ENCODE results near the gene DECR2.
A peak's percentile ranks its signal among the peaks of the same experiment; 100 is the strongest.
"Not testable (repeated sequence)": the region's sequence is repeated elsewhere in the genome, so short reads cannot be mapped to it uniquely, and the experiment has no call there.

Gene DECR2

GRCh38 chr16:381789-382717 lies 19.6 kb upstream of the DECR2 start, which contains the start of gene PGAP6:
PGAP6 (minus strand) TSS chr16:381978; CDS start chr16:381821, 157 bp downstream.
- H3K4me1 ChIP-seq (ENCODE audit: control insufficient read depth, insufficient read depth, low read length), result peaks cover 22% of the 10 kb centered on the region
- H3K27me3 ChIP-seq (ENCODE audit: control insufficient read depth, insufficient read depth, low read length), result no peaks in the 10 kb centered on the region
- H3K9me3 ChIP-seq (ENCODE audit: control insufficient read depth, insufficient read depth, low read length), result no peaks in the 10 kb centered on the region
- H3K4me3 ChIP-seq (ENCODE audit: low read depth, low read length), result peak within 1 kb of the TSS; percentile 84
- peak within 1 kb of the TSS; percentile 92 for H3K27ac ChIP-seq (ENCODE audit: low read depth, low read length)
- H3K36me3 ChIP-seq (ENCODE audit: control insufficient read depth, insufficient read depth, low read length), result peaks cover 11% of the 10 kb centered on the region
- H3K9ac ChIP-seq (ENCODE audit: low read depth, low read length), result peak within 1 kb of the TSS; percentile 56; the same call in 1 of the 2 replicates

GRCh38 chr16:383326-384051 lies 18.2 kb upstream of the DECR2 start:
- peak overlapping the region; percentile 64 for H3K4me3 ChIP-seq (ENCODE audit: low read depth, low read length)
- H3K27me3 ChIP-seq (ENCODE audit: control insufficient read depth, insufficient read depth, low read length), result no peaks in the 10 kb centered on the region
- H3K27ac ChIP-seq (ENCODE audit: low read depth, low read length), result peak overlapping the region; percentile 92
- no peaks in the 10 kb centered on the region for H3K9me3 ChIP-seq (ENCODE audit: control insufficient read depth, insufficient read depth, low read length)
- H3K9ac ChIP-seq (ENCODE audit: low read depth, low read length), result peak overlapping the region; percentile 49; the same call in 1 of the 2 replicates
- H3K4me1 ChIP-seq (ENCODE audit: control insufficient read depth, insufficient read depth, low read length), result peaks cover 22% of the 10 kb centered on the region
- H3K36me3 ChIP-seq (ENCODE audit: control insufficient read depth, insufficient read depth, low read length), result peaks cover 3% of the 10 kb centered on the region; the same call in 1 of the 2 replicates

GRCh38 chr16:386641-387156 lies 15.0 kb upstream of the DECR2 start:
- Histone ChIP-seq H3K36me3 (ENCODE audit: control insufficient read depth, insufficient read depth, low read length) (no peaks in the 10 kb centered on the region), H3K4me1 (ENCODE audit: control insufficient read depth, insufficient read depth, low read length) (peaks cover 16% of the 10 kb centered on the region), H3K4me3 (ENCODE audit: low read depth, low read length) (no peak overlapping the region), H3K27ac (ENCODE audit: low read depth, low read length) (no peak overlapping the region), H3K9me3 (ENCODE audit: control insufficient read depth, insufficient read depth, low read length) (no peaks in the 10 kb centered on the region), H3K9ac (ENCODE audit: low read depth, low read length) (no peak overlapping the region), H3K27me3 (ENCODE audit: control insufficient read depth, insufficient read depth, low read length) (no peaks in the 10 kb centered on the region)

- not testable (repeated sequence) for H3K27ac ChIP-seq (ENCODE audit: low read depth, low read length); H3K4me3 ChIP-seq (ENCODE audit: low read depth, low read length); H3K9ac ChIP-seq (ENCODE audit: low read depth, low read length); H3K36me3 ChIP-seq (ENCODE audit: control insufficient read depth, insufficient read depth, low read length); H3K9me3 ChIP-seq (ENCODE audit: control insufficient read depth, insufficient read depth, low read length); H3K27me3 ChIP-seq (ENCODE audit: control insufficient read depth, insufficient read depth, low read length)
- H3K4me1 ChIP-seq (ENCODE audit: control insufficient read depth, insufficient read depth, low read length), result peaks cover 16% of the 10 kb centered on the region
Measured at GRCh38 chr16:387761-388666, 13.7 kb upstream of the DECR2 start.

GRCh38 chr16:389352-389751 lies 12.3 kb upstream of the DECR2 start:
- H3K9ac ChIP-seq (ENCODE audit: low read depth, low read length), result no peak overlapping the region
- no peaks in the 10 kb centered on the region for H3K36me3 ChIP-seq (ENCODE audit: control insufficient read depth, insufficient read depth, low read length)
- no peak overlapping the region for H3K27ac ChIP-seq (ENCODE audit: low read depth, low read length)
- H3K4me1 ChIP-seq (ENCODE audit: control insufficient read depth, insufficient read depth, low read length), result peaks cover 6% of the 10 kb centered on the region; the same call in 1 of the 2 replicates
- no peaks in the 10 kb centered on the region for H3K27me3 ChIP-seq (ENCODE audit: control insufficient read depth, insufficient read depth, low read length)
- H3K4me3 ChIP-seq (ENCODE audit: low read depth, low read length), result no peak overlapping the region
- H3K9me3 ChIP-seq (ENCODE audit: control insufficient read depth, insufficient read depth, low read length), result no peaks in the 10 kb centered on the region

- Histone ChIP-seq H3K9ac (ENCODE audit: low read depth, low read length) (no peak overlapping the region), H3K4me3 (ENCODE audit: low read depth, low read length) (no peak overlapping the region), H3K36me3 (ENCODE audit: control insufficient read depth, insufficient read depth, low read length) (no peaks in the 10 kb centered on the region), H3K27me3 (ENCODE audit: control insufficient read depth, insufficient read depth, low read length) (no peaks in the 10 kb centered on the region), H3K9me3 (ENCODE audit: control insufficient read depth, insufficient read depth, low read length) (no peaks in the 10 kb centered on the region), H3K27ac (ENCODE audit: low read depth, low read length) (no peak overlapping the region), H3K4me1 (ENCODE audit: control insufficient read depth, insufficient read depth, low read length) (peaks cover 4% of the 10 kb centered on the region; the same call in 1 of the 2 replicates)
Measured at GRCh38 chr16:391885-392335, 9.8 kb upstream of the DECR2 start.

GRCh38 chr16:392450-393030 lies 9.1 kb upstream of the DECR2 start:
- Histone ChIP-seq H3K36me3 (ENCODE audit: control insufficient read depth, insufficient read depth, low read length) (no peaks in the 10 kb centered on the region), H3K4me3 (ENCODE audit: low read depth, low read length) (no peak overlapping the region), H3K4me1 (ENCODE audit: control insufficient read depth, insufficient read depth, low read length) (peaks cover 4% of the 10 kb centered on the region; the same call in 1 of the 2 replicates), H3K27me3 (ENCODE audit: control insufficient read depth, insufficient read depth, low read length) (no peaks in the 10 kb centered on the region), H3K9me3 (ENCODE audit: control insufficient read depth, insufficient read depth, low read length) (no peaks in the 10 kb centered on the region), H3K9ac (ENCODE audit: low read depth, low read length) (no peak overlapping the region), H3K27ac (ENCODE audit: low read depth, low read length) (no peak overlapping the region)

GRCh38 chr16:396199-396598 lies 5.5 kb upstream of the DECR2 start:
- Histone ChIP-seq H3K36me3 (ENCODE audit: control insufficient read depth, insufficient read depth, low read length) (peaks cover 24% of the 10 kb centered on the region), H3K27ac (ENCODE audit: low read depth, low read length) (peak overlapping the region; percentile 84), H3K4me1 (ENCODE audit: control insufficient read depth, insufficient read depth, low read length) (peaks cover 9% of the 10 kb centered on the region; the same call in 1 of the 2 replicates), H3K27me3 (ENCODE audit: control insufficient read depth, insufficient read depth, low read length) (no peaks in the 10 kb centered on the region), H3K9ac (ENCODE audit: low read depth, low read length) (no peak overlapping the region), H3K4me3 (ENCODE audit: low read depth, low read length) (peak overlapping the region; percentile 55), H3K9me3 (ENCODE audit: control insufficient read depth, insufficient read depth, low read length) (no peaks in the 10 kb centered on the region)

GRCh38 chr16:396605-397004 lies 5.1 kb upstream of the DECR2 start:
- Histone ChIP-seq H3K4me1 (ENCODE audit: control insufficient read depth, insufficient read depth, low read length) (peaks cover 9% of the 10 kb centered on the region; the same call in 1 of the 2 replicates), H3K27me3 (ENCODE audit: control insufficient read depth, insufficient read depth, low read length) (no peaks in the 10 kb centered on the region), H3K36me3 (ENCODE audit: control insufficient read depth, insufficient read depth, low read length) (peaks cover 24% of the 10 kb centered on the region), H3K9me3 (ENCODE audit: control insufficient read depth, insufficient read depth, low read length) (no peaks in the 10 kb centered on the region), H3K9ac (ENCODE audit: low read depth, low read length) (peak overlapping the region; percentile 43), H3K27ac (ENCODE audit: low read depth, low read length) (peak overlapping the region; percentile 84), H3K4me3 (ENCODE audit: low read depth, low read length) (peak overlapping the region; percentile 55)

Data from HUES48 (cell line).